HepG2 (cell line): Measurements from ENCODE around the gene LYZ. TPM values are rescaled to one million over a fixed set of nuclear protein-coding genes. Genes with fewer than 3 reads are reported as not detected.

Experiments
- CENPBD1 ChIP-seq: sonication (generic); formaldehyde crosslinking; IDR thresholded peaks from 2 replicates; pipeline ENCODE4 v1.8.0; 2022; ENCODE audit warnings: missing genetic modification reagents, low read depth, mild to moderate bottlenecking, borderline replicate concordance
- CSRNP1 ChIP-seq: sonication (generic); formaldehyde crosslinking; IDR thresholded peaks from 2 replicates; pipeline ENCODE4 v1.8.1; 2023; ENCODE audit warnings: mild to moderate bottlenecking, missing genetic modification reagents
- GATAD2A ChIP-seq: IDR thresholded peaks from 2 replicates; pipeline ENCODE4 v1.6.1; 2016
- KDM2A ChIP-seq: sonication (generic); formaldehyde crosslinking; IDR thresholded peaks from 2 replicates; pipeline ENCODE4 v1.4.0; 2020; ENCODE audit warnings: low read depth, missing genetic modification reagents, borderline replicate concordance
- MXD1 ChIP-seq: sonication (generic); formaldehyde crosslinking; IDR thresholded peaks from 2 replicates; pipeline ENCODE4 v1.4.0; 2020; ENCODE audit warnings: mild to moderate bottlenecking, missing genetic modification reagents
- NFIB ChIP-seq: sonication (generic); formaldehyde crosslinking; IDR thresholded peaks from 2 replicates; pipeline ENCODE4 v1.9.0; 2021; ENCODE audit warnings: missing genetic modification reagents, mild to moderate bottlenecking, borderline replicate concordance
- SAFB2 ChIP-seq: sonication (generic); formaldehyde crosslinking; IDR thresholded peaks from 2 replicates; pipeline ENCODE4 v1.5.1; 2020; ENCODE audit warnings: missing genetic modification reagents, low read depth, mild to moderate bottlenecking, borderline replicate concordance
- U2AF2 ChIP-seq: fragments of 200-400 bp; formaldehyde crosslinking; IDR thresholded peaks from 2 replicates; pipeline ENCODE4 v1.6.1; 2017; ENCODE audit warnings: low read depth, mild to moderate bottlenecking, low read length
- ZNF224 ChIP-seq: sonication (generic); formaldehyde crosslinking; IDR thresholded peaks from 2 replicates; pipeline ENCODE4 v1.5.0; 2020; ENCODE audit warnings: mild to moderate bottlenecking, missing genetic modification reagents
- ZNF563 ChIP-seq: sonication (generic); formaldehyde crosslinking; IDR thresholded peaks from 2 replicates; pipeline ENCODE4 v1.8.0; 2022; ENCODE audit warnings: mild to moderate bottlenecking, moderate library complexity, missing genetic modification reagents
- ZSCAN25 ChIP-seq: sonication (generic); formaldehyde crosslinking; IDR thresholded peaks from 2 replicates; pipeline ENCODE4 v1.8.0; 2022; ENCODE audit warnings: mild to moderate bottlenecking, missing genetic modification reagents
- polyA plus RNA-seq, 8 experiments: library from polyadenylated mRNA; depleted of rRNA in 3 of 8; stranded (reverse) in 7 of 8; unstranded in 1 of 8; fragments of >200 nt; fragmentation: Illumina TruSeq in 4 of 8; extraction: Trizol in 4 of 8; gene quantifications; 2 replicates each; pipeline versions ENCODE4 v1.2.1 to v1.2.3, GENCODE V29; 2011 to 2016; ENCODE audit warnings: low read depth in 4 of 8, missing spikeins in 1 of 8, mixed read lengths in 1 of 8; ENCODE audit not compliant: insufficient read depth in 1 of 8
- total RNA-seq, 5 experiments: library from RNA; depleted of rRNA; stranded (reverse); fragments of >200 nt; fragmentation: Illumina TruSeq; extraction: Trizol; gene quantifications; 2 replicates each; pipeline ENCODE4 v1.2.3, GENCODE V29; 2016; ENCODE audit warnings: low read depth in 1 of 5
- TF ChIP-seq, protein P1 (sequence below): sonication (generic); formaldehyde crosslinking; IDR thresholded peaks from 2 replicates; pipeline ENCODE4 v1.4.0; 2020; ENCODE audit warnings: missing genetic modification reagents
- TF ChIP-seq, protein P2 (sequence below): sonication (generic); formaldehyde crosslinking; IDR thresholded peaks from 2 replicates; pipeline ENCODE4 v1.4.0; 2020; ENCODE audit warnings: mild to moderate bottlenecking, missing genetic modification reagents
- TF ChIP-seq, protein P3 (sequence below): sonication (generic); formaldehyde crosslinking; IDR thresholded peaks from 2 replicates; pipeline ENCODE4 v1.4.0; 2020; ENCODE audit warnings: missing genetic modification reagents

Gene LYZ
- total and polyA plus RNA-seq, 2 of the 13 experiments (the other 11 are each of a cell fraction or from before 2014, with no cell fraction given) = 1,788 to 2,054 TPM

DNA sequence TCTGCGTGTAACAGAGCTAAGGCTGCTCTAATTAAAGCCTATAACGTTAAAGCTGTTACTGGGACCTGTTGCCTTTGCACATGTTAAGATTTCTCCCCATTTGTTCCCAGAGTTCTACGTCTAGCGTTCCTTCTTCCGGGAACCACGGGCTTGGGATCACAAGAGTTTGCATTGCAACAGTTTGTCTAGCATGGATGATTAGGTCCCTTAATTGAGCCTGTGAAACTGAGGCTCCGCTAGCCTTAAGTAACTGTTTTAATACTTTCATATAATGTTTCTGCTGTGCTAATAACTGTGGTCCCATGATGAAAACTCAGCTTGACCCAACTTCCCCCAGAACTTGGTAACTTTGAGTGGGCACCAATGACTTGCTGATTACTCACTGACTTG is 16.7 kb upstream of the LYZ start (continued):
- TF ChIP-seq ZNF563 (CRISPR knock-in tag) (no peak), CSRNP1 (CRISPR knock-in tag) (0 out of 2 replicates have a peak, but pooled peaks have one; percentile 39), KDM2A (no peak), U2AF2 (no peak), NFIB (CRISPR knock-in tag) (0 out of 2 replicates have a peak, but pooled peaks have one; percentile 30), CENPBD1 (CRISPR knock-in tag) (no peak), ZNF224 (CRISPR knock-in tag) (no peak), MXD1 (no peak), SAFB2 (CRISPR knock-in tag) (0 out of 2 replicates have a peak, but pooled peaks have one; percentile 8), ZSCAN25 (CRISPR knock-in tag) (peak; percentile 15; the same call in 1 of the 2 replicates), GATAD2A (CRISPR knock-in tag) (no peak)
- TF ChIP-seq, protein P1, sequence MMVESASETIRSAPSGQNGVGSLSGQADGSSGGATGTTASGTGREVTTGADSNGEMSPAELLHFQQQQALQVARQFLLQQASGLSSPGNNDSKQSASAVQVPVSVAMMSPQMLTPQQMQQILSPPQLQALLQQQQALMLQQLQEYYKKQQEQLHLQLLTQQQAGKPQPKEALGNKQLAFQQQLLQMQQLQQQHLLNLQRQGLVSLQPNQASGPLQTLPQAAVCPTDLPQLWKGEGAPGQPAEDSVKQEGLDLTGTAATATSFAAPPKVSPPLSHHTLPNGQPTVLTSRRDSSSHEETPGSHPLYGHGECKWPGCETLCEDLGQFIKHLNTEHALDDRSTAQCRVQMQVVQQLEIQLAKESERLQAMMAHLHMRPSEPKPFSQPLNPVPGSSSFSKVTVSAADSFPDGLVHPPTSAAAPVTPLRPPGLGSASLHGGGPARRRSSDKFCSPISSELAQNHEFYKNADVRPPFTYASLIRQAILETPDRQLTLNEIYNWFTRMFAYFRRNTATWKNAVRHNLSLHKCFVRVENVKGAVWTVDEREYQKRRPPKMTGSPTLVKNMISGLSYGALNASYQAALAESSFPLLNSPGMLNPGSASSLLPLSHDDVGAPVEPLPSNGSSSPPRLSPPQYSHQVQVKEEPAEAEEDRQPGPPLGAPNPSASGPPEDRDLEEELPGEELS = peak; percentile 24; the same call in 1 of the 2 replicates
- TF ChIP-seq, protein P2, sequence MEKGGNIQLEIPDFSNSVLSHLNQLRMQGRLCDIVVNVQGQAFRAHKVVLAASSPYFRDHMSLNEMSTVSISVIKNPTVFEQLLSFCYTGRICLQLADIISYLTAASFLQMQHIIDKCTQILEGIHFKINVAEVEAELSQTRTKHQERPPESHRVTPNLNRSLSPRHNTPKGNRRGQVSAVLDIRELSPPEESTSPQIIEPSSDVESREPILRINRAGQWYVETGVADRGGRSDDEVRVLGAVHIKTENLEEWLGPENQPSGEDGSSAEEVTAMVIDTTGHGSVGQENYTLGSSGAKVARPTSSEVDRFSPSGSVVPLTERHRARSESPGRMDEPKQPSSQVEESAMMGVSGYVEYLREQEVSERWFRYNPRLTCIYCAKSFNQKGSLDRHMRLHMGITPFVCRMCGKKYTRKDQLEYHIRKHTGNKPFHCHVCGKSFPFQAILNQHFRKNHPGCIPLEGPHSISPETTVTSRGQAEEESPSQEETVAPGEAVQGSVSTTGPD (CRISPR knock-in tag) = peak; percentile 33; the same call in 1 of the 2 replicates
- TF ChIP-seq, protein P3, sequence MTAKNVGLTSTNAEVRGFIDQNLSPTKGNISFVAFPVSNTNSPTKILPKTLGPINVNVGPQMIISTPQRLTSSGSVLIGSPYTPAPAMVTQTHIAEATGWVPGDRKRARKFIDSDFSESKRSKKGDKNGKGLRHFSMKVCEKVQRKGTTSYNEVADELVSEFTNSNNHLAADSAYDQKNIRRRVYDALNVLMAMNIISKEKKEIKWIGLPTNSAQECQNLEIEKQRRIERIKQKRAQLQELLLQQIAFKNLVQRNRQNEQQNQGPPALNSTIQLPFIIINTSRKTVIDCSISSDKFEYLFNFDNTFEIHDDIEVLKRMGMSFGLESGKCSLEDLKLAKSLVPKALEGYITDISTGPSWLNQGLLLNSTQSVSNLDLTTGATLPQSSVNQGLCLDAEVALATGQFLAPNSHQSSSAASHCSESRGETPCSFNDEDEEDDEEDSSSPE (CRISPR knock-in tag) = 0 out of 2 replicates have a peak, but pooled peaks have one; percentile 6
